HG03280 (cell line): Measurements from ENCODE around the gene TFPI.
"Not testable (repeated sequence)": the region's sequence is repeated elsewhere in the genome, so short reads cannot be mapped to it uniquely, and the experiment has no call there.

Experiments used
- ATAC-seq: cut with Tn5 transposase; IDR thresholded peaks from one replicate; pipeline ENCODE4 v1.9.1; 2021; ENCODE audit warnings: mild to moderate bottlenecking, moderate library complexity; ENCODE audit not compliant: unreplicated experiment

Gene TFPI

GRCh38 chr2:187554704-187555082 lies 458 bp upstream of the TFPI start:
- no peak for ATAC-seq

DNA sequence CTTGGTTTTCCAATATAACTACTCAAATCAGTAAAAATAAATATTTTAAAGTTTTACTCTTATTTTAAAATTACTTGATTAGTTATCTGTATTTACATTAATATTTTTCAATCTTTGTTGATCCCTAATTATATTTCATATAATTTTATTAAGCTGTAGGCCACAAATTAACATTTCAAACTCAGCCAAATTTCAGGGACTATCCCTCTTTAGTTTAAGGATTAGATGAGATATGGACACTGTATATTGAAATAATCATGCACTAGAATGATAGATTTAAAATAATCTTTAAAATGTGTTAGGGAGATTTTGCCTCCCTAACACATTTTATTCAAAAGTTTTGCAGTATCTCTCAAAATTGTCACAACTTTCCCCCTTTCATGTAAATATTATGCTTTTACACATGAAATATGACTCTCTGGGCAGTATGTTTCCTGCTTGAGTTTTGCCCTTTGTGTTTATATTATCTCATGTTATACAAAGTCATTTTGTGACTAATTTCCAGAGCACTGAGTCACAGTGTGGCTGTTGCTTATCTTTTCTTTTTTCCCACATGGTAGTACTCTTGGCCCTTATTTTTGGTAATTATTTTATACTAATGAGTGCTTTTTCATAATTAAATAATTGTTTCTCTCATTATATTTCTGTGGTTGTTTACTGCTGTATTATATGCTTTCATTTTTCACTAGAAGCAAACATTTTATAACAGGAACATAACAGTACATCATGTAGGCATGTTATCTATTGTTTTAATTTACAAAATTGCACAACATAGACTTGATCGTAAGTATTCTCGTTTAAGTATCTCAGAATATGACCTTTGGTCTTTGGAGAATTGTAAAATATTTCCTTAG lies 1.2 kb downstream of the TFPI start:
- no peak for ATAC-seq

- no peak for ATAC-seq
Measured at GRCh38 chr2:187552381-187552780, 1.9 kb downstream of the TFPI start.

DNA sequence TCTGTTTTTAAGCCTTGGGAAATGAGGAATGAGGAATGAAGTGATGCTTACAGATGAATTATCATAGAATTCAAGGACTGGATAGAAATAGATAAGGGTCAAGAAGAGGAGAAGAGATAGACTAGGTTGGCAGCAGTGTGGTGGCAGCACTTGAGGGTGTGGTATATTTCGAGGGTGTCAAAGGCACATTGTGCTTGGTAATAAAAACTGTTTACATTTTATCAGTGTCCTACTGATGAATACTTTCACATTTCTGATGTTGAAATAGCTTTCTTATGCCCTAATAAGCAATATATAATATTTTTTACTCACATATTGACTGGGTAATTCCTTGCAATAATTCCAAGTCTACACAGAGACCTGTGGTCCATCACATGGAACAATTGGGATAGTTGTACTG lies 3.4 kb downstream of the TFPI start:
- no peak for ATAC-seq

DNA sequence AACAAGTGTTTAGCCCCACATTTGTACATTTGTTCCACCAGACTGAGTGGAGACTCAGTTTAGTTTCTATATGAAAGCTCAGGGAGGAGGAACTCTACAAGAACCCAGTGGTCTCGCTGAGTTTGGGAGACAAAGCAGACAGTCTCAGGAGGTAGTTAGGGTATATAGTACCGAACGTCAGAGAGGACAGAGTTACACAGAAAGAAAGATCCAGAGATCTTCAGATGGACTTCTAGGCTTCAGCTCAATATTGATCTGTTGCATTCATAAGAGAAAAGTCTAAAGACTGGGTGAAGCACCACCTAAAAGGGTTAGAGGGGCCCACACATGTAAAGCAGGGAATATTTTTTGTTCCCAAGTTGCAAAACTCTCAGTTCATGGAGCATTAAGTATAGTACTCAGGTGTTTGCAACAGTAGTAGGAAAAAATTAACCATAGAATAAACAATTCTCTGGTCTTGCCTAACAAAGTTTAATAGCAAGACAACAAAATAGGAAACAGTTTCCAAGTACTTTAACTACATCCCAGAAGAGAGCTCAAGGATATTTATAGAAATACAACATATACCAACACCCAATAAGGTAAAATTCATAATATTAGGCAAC lies 4.2 kb downstream of the TFPI start:
- no peak for ATAC-seq

GRCh38 chr2:187549193-187549592 lies 5.0 kb downstream of the TFPI start:
- no peak for ATAC-seq

DNA sequence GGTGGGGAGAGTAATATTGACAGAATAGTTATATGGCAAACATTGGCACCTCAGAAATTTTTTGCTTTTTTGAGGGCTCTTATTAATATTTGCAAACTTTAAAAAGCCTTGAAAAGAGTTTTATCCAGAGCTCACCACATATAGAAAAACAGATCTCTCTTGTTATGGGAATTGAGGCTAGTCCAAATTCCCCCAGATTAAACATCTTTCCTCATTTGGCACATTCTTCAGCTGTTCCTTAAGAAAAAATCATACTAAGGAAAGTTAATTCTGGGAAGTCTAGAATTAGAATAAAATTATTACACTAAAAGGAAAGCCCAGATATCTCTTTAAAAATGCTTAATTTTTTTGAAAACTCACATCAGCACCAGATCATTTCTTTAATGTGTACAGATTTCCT lies 5.6 kb downstream of the TFPI start:
- ATAC-seq = no peak

GRCh38 chr2:187547353-187547979 lies 6.8 kb downstream of the TFPI start:
- ATAC-seq = no peak

DNA sequence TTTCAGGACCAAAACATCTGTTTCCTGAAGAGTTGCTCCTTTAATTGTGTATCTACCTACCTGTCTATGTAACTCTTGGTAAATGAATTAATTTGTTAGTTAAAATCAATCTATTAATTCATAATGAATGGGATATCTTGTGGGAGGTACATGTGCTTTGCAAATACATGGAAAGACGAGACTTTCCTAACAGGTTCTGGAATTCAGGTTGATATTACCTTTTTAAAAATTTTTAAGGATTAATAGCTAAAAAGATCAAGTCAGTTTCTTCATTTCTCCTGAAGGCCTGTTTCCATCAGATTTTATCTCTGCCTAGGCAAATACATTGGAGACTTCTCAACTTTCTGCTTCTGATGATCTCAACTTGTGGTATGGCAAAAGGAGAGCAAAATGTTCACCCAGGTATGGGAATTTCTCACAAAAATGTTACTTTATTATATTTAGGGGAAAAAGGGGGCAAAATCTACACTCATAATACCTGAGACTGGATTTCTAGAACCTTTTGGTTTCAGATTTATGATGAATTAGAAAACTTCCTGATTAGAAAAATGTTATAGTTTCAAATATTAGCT lies 7.4 kb downstream of the TFPI start:
- no peak for ATAC-seq

- ATAC-seq = no peak
Measured at GRCh38 chr2:187545238-187545751, 8.9 kb downstream of the TFPI start.

- ATAC-seq = no peak
Measured at GRCh38 chr2:187544371-187545080, 9.7 kb downstream of the TFPI start.

GRCh38 chr2:187543488-187543887 lies 10.7 kb downstream of the TFPI start:
- no peak for ATAC-seq

- ATAC-seq = no peak
Measured at GRCh38 chr2:187542123-187542522, 12.1 kb downstream of the TFPI start.

- ATAC-seq = no peak
Measured at GRCh38 chr2:187541086-187542085, 12.8 kb downstream of the TFPI start.

DNA sequence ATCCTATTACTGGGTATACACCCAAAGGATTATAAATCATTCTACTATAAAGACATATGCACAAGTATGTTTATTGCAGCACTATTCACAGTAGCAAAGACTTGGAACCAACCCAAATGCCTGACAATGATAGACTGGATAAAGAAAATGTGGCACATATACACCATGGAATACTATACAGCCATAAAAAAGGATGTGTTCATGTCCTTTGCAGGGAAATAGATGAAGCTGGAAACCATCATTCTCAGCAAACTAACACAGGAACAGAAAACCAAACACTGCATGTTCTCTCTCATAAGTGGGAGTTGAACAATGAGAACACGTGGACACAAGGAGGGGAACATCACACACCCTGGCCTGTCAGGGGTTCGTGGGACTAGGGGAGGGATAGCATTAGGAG lies 16.0 kb downstream of the TFPI start:
- not testable (repeated sequence) for ATAC-seq

DNA sequence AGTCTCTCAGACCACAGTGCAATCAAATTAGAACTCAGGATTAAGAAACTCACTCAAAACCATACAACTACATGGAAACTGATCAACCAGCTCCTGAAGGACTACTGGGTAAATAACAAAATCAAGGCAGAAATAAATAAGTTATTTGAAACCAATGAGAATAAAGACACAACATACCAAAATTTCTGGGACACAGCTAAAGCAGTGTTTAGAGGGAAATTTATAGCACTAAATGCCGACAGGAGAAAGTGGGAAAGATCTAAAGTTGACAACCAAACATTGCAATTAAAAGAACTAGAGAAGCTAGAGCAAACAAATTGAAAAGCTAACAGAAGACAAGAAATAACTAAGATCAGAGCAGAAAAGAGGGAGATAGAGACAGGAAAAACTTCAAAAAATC lies 18.9 kb downstream of the TFPI start:
- not testable (repeated sequence) for ATAC-seq

DNA sequence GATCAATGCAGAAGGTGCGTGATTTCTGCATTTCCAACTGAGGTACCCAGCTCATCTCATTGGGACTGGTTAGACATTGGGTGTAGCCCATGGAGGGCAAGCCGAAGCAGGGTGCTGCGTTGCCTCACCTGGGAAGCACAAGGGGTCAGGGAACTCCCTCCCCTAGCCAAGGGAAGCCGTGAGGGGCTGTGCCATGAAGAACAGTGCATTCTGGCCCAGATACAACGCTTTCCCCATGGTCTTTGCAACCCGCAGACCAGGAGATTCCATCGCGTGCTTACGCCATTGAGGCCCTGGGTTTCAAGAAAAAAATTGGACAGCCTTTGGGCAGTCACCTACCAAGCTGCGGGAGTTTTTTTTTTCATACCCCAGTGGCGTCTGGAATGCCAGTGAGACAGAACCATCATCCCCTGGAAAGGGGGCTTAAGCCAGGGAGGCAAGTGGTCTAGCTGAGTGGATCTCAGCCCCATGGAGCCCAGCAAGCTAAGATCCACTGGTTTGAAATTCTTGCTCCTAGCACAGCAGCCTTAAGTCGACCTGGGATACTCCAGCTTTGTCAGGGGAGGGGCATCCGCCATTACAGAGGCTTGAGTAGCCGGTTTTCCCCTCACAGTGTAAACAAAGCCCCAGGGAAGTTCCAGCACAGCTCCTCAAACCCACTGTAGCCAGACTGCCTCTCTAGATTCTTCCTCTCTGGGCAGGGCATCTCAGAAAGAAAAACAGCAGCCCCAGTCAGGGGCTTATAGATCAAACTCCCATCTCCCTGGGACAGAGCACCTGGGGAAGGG lies 21.7 kb downstream of the TFPI start:
- no peak for ATAC-seq

DNA sequence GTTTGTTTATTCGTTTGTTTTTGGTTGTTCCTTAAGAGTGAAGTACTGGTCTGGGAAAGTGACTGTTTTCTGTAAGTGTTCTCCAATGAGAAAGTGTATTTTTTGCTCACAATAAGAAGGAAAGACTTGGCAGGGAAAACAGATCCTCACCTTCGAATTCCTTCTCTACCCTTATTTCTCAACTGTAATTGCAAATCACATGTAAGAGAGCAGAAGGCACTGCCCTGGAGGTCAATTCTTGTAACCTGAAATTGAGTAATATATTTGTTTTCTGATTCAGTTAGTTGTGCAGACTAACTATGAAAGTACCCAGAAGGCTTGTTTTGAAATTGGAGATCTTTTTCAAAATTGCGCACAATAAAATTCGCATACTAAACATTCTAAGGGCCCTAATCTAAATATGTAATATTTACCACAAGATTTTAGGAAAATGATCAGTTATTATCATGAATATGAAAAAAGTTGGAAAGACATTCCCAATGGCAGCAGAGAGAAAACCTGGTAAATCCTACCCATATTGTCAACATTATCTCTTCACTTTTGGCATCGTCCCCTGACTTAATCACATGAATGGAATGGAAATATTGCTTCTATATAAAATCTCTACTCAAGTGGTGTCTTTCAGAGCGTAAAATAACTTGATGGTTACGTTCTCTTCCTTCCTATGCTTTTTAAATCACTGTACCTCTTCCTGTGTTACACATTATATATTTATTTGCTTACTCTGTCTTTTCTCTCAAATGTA lies 24.1 kb downstream of the TFPI start:
- ATAC-seq = no peak
